BJ (cell line): ENCODE results near the gene GPR65. TPM values are rescaled to one million over a fixed set of nuclear protein-coding genes. Genes with fewer than 3 reads are reported as not detected.
"Not testable (repeated sequence)": the region's sequence is repeated elsewhere in the genome, so short reads cannot be mapped to it uniquely, and the experiment has no call there.

Experiments used
- CTCF ChIA-PET: fragments of 350-600 bp; formaldehyde crosslinking; extraction: SDS; loops from one replicate; lab custom pipeline; 2021; ENCODE audit warnings: antibody characterized with exemption, inconsistent platforms; lab: Yijun Ruan, JAX
- POLR2A ChIA-PET: fragments of 300-600 bp; sonication (Branson Sonifier 250); formaldehyde crosslinking; extraction: SDS; loops from one replicate; lab custom pipeline; 2021; ENCODE audit warnings: antibody characterized with exemption; lab: Charles Lee
- DNase-seq: peaks from one replicate; pipeline ENCODE4 v3.0.0-alpha.2; 2011; ENCODE audit warnings: low read depth
- H3K27me3 ChIP-seq: 2 replicates; pipeline ENCODE4 v1.6.0; 2011; ENCODE audit warnings: low read length; ENCODE audit not compliant: control insufficient read depth, insufficient read depth
- H3K36me3 ChIP-seq: 2 replicates; pipeline ENCODE4 v1.5.1; 2011; ENCODE audit warnings: low read length; ENCODE audit not compliant: control insufficient read depth, insufficient read depth
- H3K4me3 ChIP-seq: 2 replicates; pipeline ENCODE4 v1.5.1; 2011; ENCODE audit warnings: low read depth, mild to moderate bottlenecking, control low read depth, low read length
- CTCF ChIP-seq: IDR thresholded peaks from 2 replicates; pipeline ENCODE4 v1.5.1; 2011; ENCODE audit warnings: low read depth, mild to moderate bottlenecking, control low read depth, inconsistent platforms, low read length, moderate library complexity; ENCODE audit not compliant: insufficient read depth
- polyA plus RNA-seq: library from polyadenylated mRNA; depleted of rRNA; stranded (reverse); fragments of >200 nt; gene quantifications from 2 replicates; pipeline ENCODE4 v1.2.3, GENCODE V29; 2011

The GPR65 gene
- polyA plus RNA-seq, 1 experiment: 0.05 TPM

GRCh38 chr14:88017535-88017934, 12.6 kb downstream of the GPR65 start:
- DNase-seq: no peak
- TF ChIP-seq CTCF: no peak
- Histone ChIP-seq H3K4me3 (no peak overlapping the region), H3K27me3 (no peaks in the 10 kb centered on the region), H3K36me3 (no peaks in the 10 kb centered on the region)
- POLR2A ChIA-PET: interaction anchor here (0.6 kb wide), 1 partner anchor 163 kb away, joined by 8 read pairs; no protein-coding TSS in a partner anchor
- CTCF ChIA-PET: interaction anchor here (0.6 to 7.2 kb wide), 5 partner anchors 13 to 152 kb away, joined by 3 to 58 read pairs (median 3); partner anchors contain the start of gene GPR65

GRCh38 chr14:88023658-88024187, 18.8 kb downstream of the GPR65 start:
- TF ChIP-seq CTCF: no peak
- no peak overlapping the region for H3K4me3 ChIP-seq
- ChIA-PET CTCF (no interaction called here), POLR2A (no interaction called here)
- no peak for DNase-seq
- H3K27me3 ChIP-seq: no peaks in the 10 kb centered on the region
- no peaks in the 10 kb centered on the region for H3K36me3 ChIP-seq

- H3K36me3 ChIP-seq, CTCF ChIA-PET, H3K4me3 ChIP-seq, H3K27me3 ChIP-seq, POLR2A ChIA-PET, DNase-seq: not testable (repeated sequence)
Observed at GRCh38 chr14:88024252-88025086, 19.5 kb downstream of the GPR65 start.

- no peak for TF ChIP-seq CTCF
- no peak for DNase-seq
- H3K27me3 ChIP-seq: no peaks in the 10 kb centered on the region
- H3K36me3 ChIP-seq: no peaks in the 10 kb centered on the region
- POLR2A ChIA-PET: no interaction called here
- CTCF ChIA-PET: interaction anchor here (2.3 kb wide), 1 partner anchor 10 kb away, joined by 9 read pairs; no protein-coding TSS in a partner anchor
- no peak overlapping the region for H3K4me3 ChIP-seq
Observed at GRCh38 chr14:88025313-88025712, 20.4 kb downstream of the GPR65 start.

GRCh38 chr14:88026890-88027289, 22.0 kb downstream of the GPR65 start:
- POLR2A ChIA-PET: no interaction called here
- DNase-seq: no peak

More at GRCh38 chr14:88026890-88027289, 22.0 kb downstream of the GPR65 start:
- CTCF ChIA-PET: interaction anchor here (2.3 kb wide), 1 partner anchor 12 kb away, joined by 9 read pairs; no protein-coding TSS in a partner anchor
- no peaks in the 10 kb centered on the region for H3K27me3 ChIP-seq
- no peak overlapping the region for H3K4me3 ChIP-seq
- no peaks in the 10 kb centered on the region for H3K36me3 ChIP-seq
- no peak for TF ChIP-seq CTCF
